Measurements from ENCODE around the gene CEP131.
A peak's percentile ranks its signal among the peaks of the same experiment; 100 is the strongest.

The CEP131 gene

GRCh38 chr17:81222906-81223761 is at the start of gene CEP131:
Gene CEP131 (minus strand): TSS chr17:81222965. CDS start chr17:81220056, 2,909 bp downstream.
- DNase-seq = peak; percentile 96

GRCh38 chr17:81271226-81271625 is 48.5 kb upstream of the CEP131 start:
- DNase-seq = no peak

GRCh38 chr17:81270279-81270678 is 47.5 kb upstream of the CEP131 start:
- no peak for DNase-seq

- no peak for DNase-seq
Observed at GRCh38 chr17:81267390-81268067, 44.8 kb upstream of the CEP131 start.

GRCh38 chr17:81265576-81265975 is 42.8 kb upstream of the CEP131 start:
- no peak for DNase-seq

- DNase-seq = no peak
Observed at GRCh38 chr17:81264640-81265039, 41.9 kb upstream of the CEP131 start.

GRCh38 chr17:81263371-81264181 is 40.8 kb upstream of the CEP131 start:
- DNase-seq = no peak

- no peak for DNase-seq
Observed at GRCh38 chr17:81261582-81262336, 39.0 kb upstream of the CEP131 start.

GRCh38 chr17:81261096-81261495 is 38.3 kb upstream of the CEP131 start:
- DNase-seq = no peak

GRCh38 chr17:81260641-81261040 is 37.9 kb upstream of the CEP131 start:
- no peak for DNase-seq

GRCh38 chr17:81260171-81260570 is 37.4 kb upstream of the CEP131 start:
- DNase-seq = no peak

- DNase-seq = no peak
Observed at GRCh38 chr17:81259058-81259605, 36.4 kb upstream of the CEP131 start.

GRCh38 chr17:81258292-81258691 is 35.5 kb upstream of the CEP131 start:
- no peak for DNase-seq

GRCh38 chr17:81257533-81257932 is 34.8 kb upstream of the CEP131 start:
- no peak for DNase-seq

GRCh38 chr17:81256616-81257015 is 33.9 kb upstream of the CEP131 start:
- DNase-seq = peak; percentile 96

GRCh38 chr17:81254955-81255717 is 32.4 kb upstream of the CEP131 start:
- DNase-seq = peak; percentile 86

GRCh38 chr17:81253358-81254131 is 30.8 kb upstream of the CEP131 start:
- DNase-seq = no peak

- DNase-seq = no peak
Observed at GRCh38 chr17:81252987-81253329, 30.2 kb upstream of the CEP131 start.

- DNase-seq = no peak
Observed at GRCh38 chr17:81252326-81252986, 29.7 kb upstream of the CEP131 start.

- no peak for DNase-seq
Observed at GRCh38 chr17:81251709-81252301, 29.0 kb upstream of the CEP131 start.

Data from NCI-H226 (cell line).